Calu3 (cell line): ENCODE data around the gene EFNA1. TPM values are rescaled to one million over a fixed set of nuclear protein-coding genes. Genes with fewer than 3 reads are reported as not detected.
A peak's percentile ranks its signal among the peaks of the same experiment; 100 is the strongest.

Experiments used
- BruUV-seq: library from RNA; stranded (reverse); fragments of 400-500 nt; replicated peaks from 2 replicates; lab custom pipeline; 2021; lab: Mats Ljungman, UMichigan
- CTCF ChIA-PET: fragments of 300-600 bp; sonication (Branson Sonifier 250); formaldehyde crosslinking; loops from one replicate; lab custom pipeline; 2022; ENCODE audit warnings: antibody characterized with exemption; lab: Charles Lee
- DNase-seq: peaks from one replicate; pipeline ENCODE4 v3.0.0; 2022
- H3K27ac Mint-ChIP-seq: one replicate; pipeline ENCODE4 v1.8.0; 2022; ENCODE audit warnings: mixed read lengths; ENCODE audit not compliant: unreplicated experiment
- H3K27me3 Mint-ChIP-seq: one replicate; pipeline ENCODE4 v1.8.0; 2022; ENCODE audit warnings: mixed read lengths; ENCODE audit not compliant: unreplicated experiment
- H3K36me3 Mint-ChIP-seq: one replicate; pipeline ENCODE4 v1.8.0; 2022; ENCODE audit warnings: mild to moderate bottlenecking, moderate library complexity, mixed read lengths; ENCODE audit not compliant: insufficient read depth, unreplicated experiment
- H3K4me1 Mint-ChIP-seq: one replicate; pipeline ENCODE4 v1.8.0; 2022; ENCODE audit warnings: mild to moderate bottlenecking, low read depth, mixed read lengths; ENCODE audit not compliant: unreplicated experiment
- H3K4me3 Mint-ChIP-seq: one replicate; pipeline ENCODE4 v1.8.0; 2022; ENCODE audit warnings: mild to moderate bottlenecking, low read depth, moderate library complexity, mixed read lengths; ENCODE audit not compliant: unreplicated experiment
- H3K9me3 Mint-ChIP-seq: one replicate; pipeline ENCODE4 v1.8.0; 2022; ENCODE audit warnings: low read depth, mixed read lengths; ENCODE audit not compliant: unreplicated experiment
- CTCF ChIP-seq: fragments of 200-600 bp; IDR thresholded peaks from one replicate; pipeline ENCODE4 v1.8.0; 2022; ENCODE audit warnings: antibody characterized with exemption; ENCODE audit not compliant: unreplicated experiment
- intact Hi-C: fragments of 100-400 bp; cut with micrococcal nuclease; formaldehyde crosslinking; loops from one replicate; pipeline ENCODE4 v1.10.0; 2022; ENCODE audit not compliant: unreplicated experiment
- total RNA-seq: library from RNA; stranded (reverse); gene quantifications from 2 replicates; pipeline ENCODE4 v1.2.3, GENCODE V29; 2022

Gene EFNA1
- total RNA-seq, 1 experiment from 2014 or later, result 41.7 TPM

DNA sequence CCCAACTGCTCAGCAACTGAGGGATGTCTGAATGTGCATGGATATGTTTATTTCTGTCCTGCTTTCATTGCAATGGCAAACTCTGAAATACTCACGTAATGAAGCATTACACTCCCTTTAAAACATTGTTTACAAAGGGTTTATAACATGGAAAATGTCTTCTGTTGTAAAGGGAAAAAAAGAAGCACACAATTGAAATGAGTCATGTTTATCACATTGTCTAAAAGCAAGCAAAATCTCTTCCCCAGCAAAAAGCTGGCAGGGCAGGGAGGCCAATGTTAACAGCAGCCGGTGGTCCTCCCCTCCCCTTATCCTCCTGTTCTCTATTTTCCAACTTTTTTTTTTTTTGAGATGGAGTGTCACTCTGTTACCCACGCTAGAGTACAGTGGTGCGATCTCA, 3.9 kb upstream of the EFNA1 start:
- H3K27ac Mint-ChIP-seq, result no peak overlapping the region
- intact Hi-C loops, result no loop called here

GRCh38 chr1:155124503-155125463, 2.9 kb upstream of the EFNA1 start:
- H3K4me3 Mint-ChIP-seq, result no peak overlapping the region
- CTCF ChIA-PET, result interaction anchor here (0.6 to 1.7 kb wide), 6 partner anchors 7 to 46 kb away, joined by 3 to 6 read pairs (median 4); no protein-coding TSS in a partner anchor
- BruUV-seq, result no TSS peak
- DNase-seq, result peak; percentile 27
- no peak for TF ChIP-seq CTCF
- H3K9me3 Mint-ChIP-seq, result no peaks in the 10 kb centered on the region
- intact Hi-C loops, result loop anchor here (5.0 kb wide), 2 partner anchors 32 to 43 kb away; no protein-coding TSS in a partner anchor
- peaks cover 45% of the 10 kb centered on the region for H3K36me3 Mint-ChIP-seq
- H3K4me1 Mint-ChIP-seq, result peaks cover 54% of the 10 kb centered on the region
- H3K27me3 Mint-ChIP-seq, result peaks cover 20% of the 10 kb centered on the region
- peak overlapping the region; percentile 2 for H3K27ac Mint-ChIP-seq

More for the DNA sequence above, 3.9 kb upstream of the EFNA1 start:
- H3K4me3 Mint-ChIP-seq, result no peak overlapping the region
- no TSS peak for BruUV-seq
- no peak for TF ChIP-seq CTCF
- H3K9me3 Mint-ChIP-seq, result no peaks in the 10 kb centered on the region
- no peak for DNase-seq
- peaks cover 36% of the 10 kb centered on the region for H3K36me3 Mint-ChIP-seq
- CTCF ChIA-PET, result interaction anchor here (1.0 kb wide), 1 partner anchor 11 kb away, joined by 4 read pairs; no protein-coding TSS in a partner anchor
- peaks cover 26% of the 10 kb centered on the region for H3K27me3 Mint-ChIP-seq
- H3K4me1 Mint-ChIP-seq, result peaks cover 50% of the 10 kb centered on the region

DNA sequence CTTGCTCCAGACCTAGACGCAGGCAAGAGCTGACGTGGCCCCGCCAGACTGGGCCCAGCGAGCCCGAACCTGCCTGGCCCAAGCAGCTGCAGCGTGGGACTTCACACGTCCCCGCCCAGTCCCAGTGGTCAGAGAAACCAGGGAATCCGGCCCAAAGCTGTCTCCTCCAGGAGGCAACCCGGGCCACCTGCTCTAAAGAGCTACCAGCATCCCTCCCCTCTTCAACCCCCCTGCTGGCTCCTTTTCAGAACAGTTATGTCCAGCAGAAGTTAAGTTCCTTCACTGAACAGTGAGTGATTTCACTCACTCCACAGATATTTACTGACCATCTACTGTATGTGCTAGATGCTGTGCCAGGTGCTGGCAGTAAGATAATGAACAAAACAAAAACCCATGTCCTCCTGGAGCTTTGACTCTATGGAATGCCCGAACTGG, 2.1 kb upstream of the EFNA1 start:
- no peak for TF ChIP-seq CTCF
- BruUV-seq, result no TSS peak
- CTCF ChIA-PET, result interaction anchor here (0.6 to 1.7 kb wide), 5 partner anchors 8 to 47 kb away, joined by 3 to 6 read pairs (median 5); partner anchors contain the start of gene KRTCAP2
- Mint-ChIP-seq H3K36me3 (peaks cover 53% of the 10 kb centered on the region), H3K4me1 (peaks cover 56% of the 10 kb centered on the region), H3K9me3 (no peaks in the 10 kb centered on the region), H3K27ac (peak overlapping the region; percentile 48), H3K27me3 (peaks cover 13% of the 10 kb centered on the region), H3K4me3 (peak overlapping the region; percentile 91)
- intact Hi-C loops, result loop anchor here (5.0 kb wide), 2 partner anchors 33 to 42 kb away; no protein-coding TSS in a partner anchor
- no peak for DNase-seq

DNA sequence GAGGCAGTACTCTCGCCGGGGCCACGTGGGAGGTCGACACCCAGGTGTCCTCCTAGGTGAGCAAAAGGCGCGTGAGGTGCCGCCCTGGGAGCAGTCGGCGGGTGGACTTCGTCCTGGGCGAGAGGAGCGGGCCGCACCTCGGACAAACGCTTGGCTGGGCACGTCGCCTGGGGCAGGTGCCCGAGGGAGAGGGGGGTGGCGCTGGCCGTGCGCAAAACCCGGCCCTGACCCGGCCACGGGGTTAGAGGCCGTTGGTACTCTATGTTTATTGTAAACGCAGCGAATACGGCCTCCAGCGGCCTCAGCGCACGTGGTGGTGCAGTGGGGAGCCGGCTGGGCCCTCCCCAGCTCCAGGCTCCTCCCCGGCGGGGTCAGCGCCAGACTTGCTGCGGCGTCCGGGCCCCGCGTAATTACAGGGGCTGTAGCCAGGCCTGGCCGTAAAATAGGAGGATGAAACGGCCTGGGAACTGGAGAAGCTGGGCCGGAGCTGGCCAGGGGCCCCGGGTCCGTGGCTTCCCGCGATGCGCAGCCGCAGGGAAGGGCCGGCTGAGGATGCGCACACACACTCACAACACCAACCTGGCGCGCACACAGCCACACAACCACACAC, 1.6 kb upstream of the EFNA1 start:
- intact Hi-C loops, result loop anchor here (5.0 kb wide), 2 partner anchors 34 to 41 kb away; no protein-coding TSS in a partner anchor
- no peak for TF ChIP-seq CTCF
- no TSS peak for BruUV-seq
- CTCF ChIA-PET, result interaction anchor here (0.8 to 1.7 kb wide), 4 partner anchors 9 to 47 kb away, joined by 5 to 6 read pairs (median 5); partner anchors contain the start of gene KRTCAP2
- peak overlapping the region; percentile 69 for H3K27ac Mint-ChIP-seq
- peak overlapping the region; percentile 91 for H3K4me3 Mint-ChIP-seq
- H3K9me3 Mint-ChIP-seq, result no peaks in the 10 kb centered on the region
- H3K27me3 Mint-ChIP-seq, result peaks cover 9% of the 10 kb centered on the region
- H3K4me1 Mint-ChIP-seq, result peaks cover 62% of the 10 kb centered on the region
- H3K36me3 Mint-ChIP-seq, result peaks cover 58% of the 10 kb centered on the region
- DNase-seq, result peak; percentile 52
